Fibroblast of peridontal ligament (primary cell): ENCODE measurements around the gene FXYD2.
"Not testable (repeated sequence)": the region's sequence is repeated elsewhere in the genome, so short reads cannot be mapped to it uniquely, and the experiment has no call there.

Source experiments
- DNase-seq: peaks from one replicate; pipeline ENCODE4 v3.0.0-alpha.2; 2010; ENCODE audit errors: extremely low read depth

The FXYD2 gene

DNA sequence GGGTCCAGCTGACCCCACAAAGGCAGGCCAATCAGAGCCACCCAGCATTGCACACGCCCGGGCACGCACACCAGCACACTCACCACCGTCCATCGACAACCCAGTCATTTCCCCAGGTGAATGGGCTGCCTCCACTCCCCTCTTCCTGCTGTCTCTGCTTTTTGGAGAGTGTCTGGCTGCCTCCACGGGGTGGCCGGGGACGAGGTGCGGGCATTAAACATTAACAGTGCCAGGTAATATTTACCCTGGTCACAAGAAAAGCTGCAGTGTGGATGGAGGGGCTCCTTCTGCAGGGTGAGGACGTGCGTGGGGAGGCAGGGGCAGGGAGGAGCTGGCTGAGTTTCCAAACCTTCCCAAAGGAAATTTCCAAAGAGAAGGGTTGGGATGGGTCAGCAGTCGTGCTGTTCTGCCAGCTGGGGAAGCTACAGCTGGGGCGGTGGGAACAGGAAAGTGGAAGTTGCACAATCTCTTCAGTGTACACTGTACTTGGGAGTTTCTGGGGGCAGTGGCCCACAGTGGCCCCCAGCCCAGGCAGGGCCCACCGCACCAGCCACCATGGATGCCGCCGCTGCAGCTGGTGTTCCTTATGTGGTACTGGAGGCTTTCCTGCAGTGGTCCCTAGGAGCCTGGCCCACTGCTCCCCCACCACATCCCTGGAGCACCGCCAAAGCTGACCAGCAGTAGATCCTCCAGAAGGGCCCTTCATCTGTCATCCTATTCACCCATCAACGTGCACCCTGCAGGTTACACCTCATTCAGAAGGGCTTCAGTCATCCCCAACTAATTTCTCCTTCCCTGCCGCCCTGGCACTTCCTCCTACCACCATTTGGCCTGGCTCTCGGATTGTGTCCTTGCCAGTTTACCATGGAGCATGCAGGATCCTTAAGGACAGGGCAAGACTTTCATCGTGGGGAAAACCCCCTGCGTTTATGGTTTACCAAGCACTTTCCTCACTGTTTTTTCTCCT is at the start of gene FXYD2:
Gene FXYD2 (minus strand): TSS at position 174 of the 967 bp plus-strand sequence. CDS start 66 bp downstream, at position 108.
- no peak for DNase-seq

DNA sequence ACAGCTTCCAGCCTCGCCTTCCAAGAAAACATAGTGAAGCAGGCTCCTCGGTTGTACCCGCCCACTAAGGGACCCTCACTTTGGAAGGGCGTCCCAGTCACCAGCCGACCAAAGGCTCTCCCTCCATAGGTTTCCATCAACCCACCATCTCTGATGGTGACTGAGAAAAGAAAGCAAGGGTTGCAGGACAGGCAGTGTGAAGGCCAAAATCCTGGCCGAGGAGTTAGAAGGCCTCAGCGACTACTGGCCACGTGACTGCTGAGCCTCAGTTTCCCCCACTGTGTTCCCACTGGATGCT is 49.2 kb upstream of the FXYD2 start:
- no peak for DNase-seq

DNA sequence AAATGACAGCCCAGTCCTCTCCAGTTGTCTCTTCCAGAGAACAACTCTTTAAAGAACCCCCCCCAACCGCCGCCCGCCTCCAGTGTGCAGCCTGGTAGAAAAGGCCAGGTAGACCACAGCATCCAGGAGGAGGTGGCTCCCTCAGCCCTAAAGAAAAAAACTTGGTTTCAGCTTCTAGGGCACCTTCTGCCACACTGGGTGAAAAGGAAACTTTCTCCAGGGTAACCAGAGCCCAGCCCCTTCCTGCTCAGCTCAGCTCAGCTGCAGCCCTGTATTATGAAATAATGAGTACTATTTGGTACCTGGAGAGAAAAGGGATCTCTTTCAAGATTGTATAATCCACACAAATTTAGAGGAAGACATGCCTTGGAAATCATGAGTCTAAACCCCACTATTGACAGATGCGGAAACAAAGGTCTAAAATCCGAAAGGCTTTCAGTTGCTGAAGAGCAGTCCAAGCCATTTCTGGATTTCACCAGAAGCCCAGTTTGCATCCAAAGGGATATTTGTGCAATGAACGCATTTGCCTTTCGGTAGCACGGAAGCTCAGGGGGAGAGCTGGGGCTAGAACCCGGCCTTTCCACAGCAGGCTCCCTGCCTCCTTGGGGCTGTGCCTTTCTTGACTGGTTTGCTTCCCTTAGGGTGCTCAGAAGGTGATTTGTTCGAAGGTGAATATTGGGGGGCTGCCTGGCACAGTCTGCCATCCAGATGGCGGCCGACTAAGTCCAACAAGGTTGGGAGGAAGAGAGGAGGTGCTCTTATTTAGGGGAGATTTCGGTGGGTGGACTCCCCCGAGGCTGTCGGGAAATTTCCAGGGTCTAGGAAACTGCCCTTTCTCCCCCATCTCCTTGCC is 48.7 kb upstream of the FXYD2 start:
- no peak for DNase-seq

DNA sequence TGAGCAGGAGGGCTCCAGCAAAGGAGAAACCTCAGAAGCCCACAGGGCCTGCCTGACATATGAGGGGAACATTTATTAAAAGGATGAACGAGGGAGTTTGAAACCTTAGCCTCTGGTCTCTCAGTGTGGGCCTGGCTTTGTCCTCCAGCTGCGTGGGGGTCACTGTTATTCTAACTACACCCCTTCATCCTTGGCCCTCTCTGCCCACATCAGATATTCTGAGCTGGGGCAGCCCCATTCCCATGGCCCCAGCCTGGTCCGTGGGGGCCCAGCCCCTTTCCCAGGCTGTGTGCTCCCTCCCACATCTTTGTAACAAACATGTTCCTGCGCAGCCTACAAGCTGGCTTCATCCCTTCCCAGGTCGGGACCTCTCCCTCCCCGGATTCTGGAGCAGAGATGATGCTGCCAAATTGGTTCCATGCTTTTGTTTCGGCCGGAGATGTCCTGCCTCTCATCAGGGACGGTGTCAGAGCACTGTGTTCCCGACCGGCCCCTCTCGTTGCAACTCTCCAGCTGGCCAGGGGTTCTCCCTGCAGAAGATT is 47.9 kb upstream of the FXYD2 start:
- no peak for DNase-seq

DNA sequence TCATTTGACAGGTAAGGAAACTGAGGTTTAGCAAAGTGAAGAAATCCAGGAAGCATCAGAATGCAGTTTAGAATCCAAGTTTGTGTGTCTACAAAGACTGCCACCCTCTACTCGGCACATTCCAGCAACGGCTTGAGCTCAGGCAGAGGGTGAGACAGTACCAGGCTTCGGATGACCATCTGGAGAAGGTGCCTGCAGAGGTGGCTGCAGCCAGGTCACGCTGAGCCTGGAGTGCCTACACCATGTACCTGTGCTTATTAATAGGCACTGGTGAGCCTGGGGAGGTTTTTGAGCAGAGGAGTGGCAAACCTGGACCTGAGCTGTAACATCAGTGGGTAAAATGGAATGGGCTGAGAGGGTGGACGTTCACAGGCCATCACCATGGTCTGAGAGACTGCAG is 47.2 kb upstream of the FXYD2 start:
- DNase-seq = no peak

DNA sequence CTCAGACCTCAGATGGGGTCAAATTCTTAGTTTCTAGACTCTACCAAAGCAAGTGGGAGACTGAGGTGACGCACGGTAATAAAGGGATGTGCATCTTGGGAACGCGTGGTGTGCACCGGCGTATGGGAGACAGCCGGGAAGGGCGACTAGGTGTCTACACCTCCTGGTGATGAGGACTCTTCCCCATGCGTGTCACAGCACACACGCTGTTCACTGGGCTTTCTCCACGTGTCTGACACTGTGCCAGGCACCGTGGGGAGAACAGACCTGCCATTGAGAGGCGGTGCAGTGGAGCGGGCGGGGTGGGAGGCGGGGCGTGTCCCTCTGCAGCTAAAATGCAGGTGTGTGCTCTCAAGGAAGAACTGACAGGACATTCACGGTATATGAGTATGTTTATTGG is 46.6 kb upstream of the FXYD2 start:
- no peak for DNase-seq

DNA sequence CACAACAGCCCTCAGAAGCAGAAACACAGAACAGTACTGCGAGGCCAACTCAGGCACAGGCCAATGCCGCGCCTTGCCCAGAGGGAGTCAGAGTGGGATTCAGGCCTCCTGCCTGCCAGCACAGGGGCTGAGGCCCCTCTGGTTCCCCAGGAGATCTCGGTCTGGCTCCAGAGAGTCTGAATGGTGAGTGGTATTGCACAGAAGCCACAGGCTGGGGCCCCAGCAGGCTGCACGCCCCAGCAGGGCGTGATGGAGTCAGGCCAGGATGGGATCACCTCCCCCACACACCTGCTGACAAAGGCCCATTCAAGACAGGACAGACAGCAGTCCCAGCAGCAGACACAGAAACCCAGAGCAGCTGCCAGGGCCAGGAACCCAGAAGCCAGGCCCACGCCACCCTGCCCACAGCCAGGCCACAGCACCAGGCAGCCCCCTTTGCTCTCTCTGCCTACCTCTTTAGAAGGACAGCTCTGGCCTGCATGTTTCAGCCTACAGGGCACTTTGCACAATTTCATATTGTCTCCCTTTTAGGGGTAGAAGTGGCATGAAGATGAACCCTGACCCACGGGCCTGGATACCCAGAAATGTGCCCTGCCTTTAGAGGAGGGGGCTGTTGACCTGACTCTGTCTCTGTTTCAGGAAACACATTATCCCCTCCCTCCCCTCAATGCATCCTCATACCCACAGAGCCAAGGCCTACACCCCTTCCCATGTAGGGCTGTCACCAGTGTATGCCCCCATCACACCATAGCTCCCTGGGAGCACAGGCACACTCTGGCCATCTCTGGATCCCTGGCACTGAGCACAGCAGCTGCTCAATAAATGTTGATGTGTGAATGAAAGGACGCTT is 45.8 kb upstream of the FXYD2 start:
- DNase-seq = no peak

DNA sequence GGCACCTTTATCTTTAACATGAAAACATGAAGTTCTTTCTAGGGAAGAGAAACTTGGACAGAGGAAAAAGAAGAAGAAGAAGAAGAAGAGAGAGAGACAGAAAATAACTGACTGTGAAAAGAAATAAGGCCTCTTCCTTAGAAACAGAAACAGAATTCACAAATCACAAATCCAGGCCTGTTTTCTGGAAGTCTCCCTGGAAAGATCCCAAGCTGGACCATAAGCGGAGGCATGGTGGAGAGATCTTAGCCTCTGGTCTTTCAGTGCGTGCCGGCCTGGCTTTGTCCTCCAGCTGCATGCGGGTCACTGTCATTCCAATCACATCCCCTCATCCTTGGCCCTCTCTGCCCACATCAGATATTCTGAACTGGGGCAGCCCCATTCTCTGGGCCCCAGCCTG is 45.1 kb upstream of the FXYD2 start:
- no peak for DNase-seq

DNA sequence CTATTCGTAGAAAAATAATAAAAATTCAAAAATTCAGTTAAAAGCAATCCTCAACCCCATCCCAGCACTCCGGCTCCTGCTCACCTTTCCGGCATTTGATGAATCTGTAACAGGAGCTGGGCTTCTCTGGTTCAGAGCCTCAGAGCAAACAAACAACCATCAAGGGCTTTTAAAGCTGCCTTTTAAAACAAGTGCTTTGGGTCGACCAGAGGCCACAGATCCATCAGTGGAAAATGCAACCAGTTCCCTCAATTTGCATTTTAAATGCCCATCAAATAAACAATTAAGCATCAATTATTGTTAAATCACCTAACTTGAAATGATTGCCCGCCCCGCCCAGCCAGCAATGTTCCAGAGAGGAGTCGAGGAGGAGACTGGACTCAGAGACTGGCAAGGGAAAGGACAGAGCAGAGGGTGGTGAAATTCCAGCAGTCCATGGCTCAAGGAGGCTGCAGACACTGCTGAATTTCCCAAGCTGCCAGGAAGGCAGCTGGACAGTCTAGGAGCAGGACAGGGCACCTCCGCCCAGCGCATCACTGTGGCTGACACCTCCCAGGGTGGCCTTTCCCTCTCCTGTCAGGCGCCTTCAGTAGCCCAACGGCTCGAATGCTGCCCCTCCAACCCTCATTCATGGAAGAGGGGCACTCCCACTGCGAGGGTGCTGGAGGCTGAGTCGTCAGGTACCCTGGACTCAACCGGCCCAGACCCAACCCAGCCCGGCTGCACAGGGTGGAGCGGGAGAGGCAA is 44.4 kb upstream of the FXYD2 start:
- DNase-seq = no peak

DNA sequence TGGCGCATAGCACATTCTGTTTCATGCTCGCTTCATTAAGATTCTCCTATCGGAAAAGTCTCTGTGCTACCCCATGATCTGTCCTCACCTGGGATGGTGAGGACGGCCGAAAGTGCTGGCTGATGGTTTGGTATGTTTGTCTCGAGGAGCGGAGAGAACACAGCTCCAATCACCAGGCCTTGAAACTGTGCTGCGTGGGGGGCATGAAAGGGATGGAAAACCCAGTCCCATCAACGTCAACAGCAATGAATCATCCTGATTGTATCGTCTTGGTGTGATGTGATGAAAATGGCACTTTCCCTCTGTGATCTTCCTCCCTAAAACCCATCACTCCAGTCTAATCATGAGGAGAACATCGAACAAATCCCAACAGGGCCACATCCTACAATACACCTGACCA is 43.5 kb upstream of the FXYD2 start:
- DNase-seq = no peak

DNA sequence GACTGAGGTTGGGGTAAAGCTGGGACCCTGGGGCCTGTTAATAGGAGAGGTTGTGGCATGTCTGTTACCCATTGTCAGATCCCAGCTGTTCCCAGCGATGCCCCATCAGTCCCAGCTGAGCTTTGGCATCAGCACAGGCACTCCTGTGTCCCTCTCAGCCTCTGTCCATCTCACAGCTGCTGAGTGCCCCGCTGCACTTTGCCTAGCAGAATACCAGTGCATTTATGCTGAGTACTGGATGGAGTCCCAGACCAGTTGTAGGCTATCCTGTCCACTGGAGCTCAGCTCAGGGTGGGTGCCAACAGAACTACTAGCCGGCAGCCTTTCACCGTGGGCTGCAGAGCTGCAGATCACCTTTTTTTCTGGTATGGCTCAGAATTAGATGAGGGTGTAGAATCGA is 42.0 kb upstream of the FXYD2 start:
- DNase-seq = no peak

DNA sequence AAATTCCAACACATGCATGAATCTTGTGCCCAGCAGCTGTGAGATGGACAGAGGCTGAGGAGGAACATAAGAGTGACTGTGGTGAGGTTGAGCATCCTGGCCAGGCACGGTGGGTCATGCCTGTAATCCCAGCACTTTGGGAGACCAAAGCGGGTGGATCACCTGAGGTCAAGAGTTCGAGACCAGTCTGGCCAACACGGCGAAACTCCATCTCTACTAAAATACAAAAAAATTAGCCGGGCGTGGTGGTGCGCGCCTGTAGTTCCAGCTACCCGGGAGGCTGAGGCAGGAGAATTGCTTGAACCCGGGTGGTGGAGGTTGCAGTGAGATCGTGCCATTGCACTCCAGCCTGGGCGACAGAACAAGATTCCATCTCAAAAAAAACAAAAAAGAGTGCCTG is 41.0 kb upstream of the FXYD2 start:
- DNase-seq = not testable (repeated sequence)

DNA sequence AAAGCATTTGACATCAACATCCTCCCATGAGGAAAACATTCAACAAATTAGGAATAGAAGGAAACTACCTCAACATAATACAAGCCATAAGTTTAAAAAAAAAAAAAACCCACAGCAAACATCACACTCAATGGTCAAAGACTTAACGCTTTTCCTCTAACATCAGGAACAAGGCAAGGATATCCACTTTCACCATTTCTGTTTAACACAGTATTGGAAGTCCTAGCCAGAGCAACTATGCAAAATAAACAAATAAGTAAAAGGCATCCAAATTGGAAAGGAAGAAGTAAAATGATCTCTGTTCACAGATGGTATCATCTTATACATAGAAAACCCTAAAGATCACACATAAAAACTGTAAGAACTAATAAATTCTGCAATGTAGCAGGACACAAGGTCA is 38.8 kb upstream of the FXYD2 start:
- no peak for DNase-seq

DNA sequence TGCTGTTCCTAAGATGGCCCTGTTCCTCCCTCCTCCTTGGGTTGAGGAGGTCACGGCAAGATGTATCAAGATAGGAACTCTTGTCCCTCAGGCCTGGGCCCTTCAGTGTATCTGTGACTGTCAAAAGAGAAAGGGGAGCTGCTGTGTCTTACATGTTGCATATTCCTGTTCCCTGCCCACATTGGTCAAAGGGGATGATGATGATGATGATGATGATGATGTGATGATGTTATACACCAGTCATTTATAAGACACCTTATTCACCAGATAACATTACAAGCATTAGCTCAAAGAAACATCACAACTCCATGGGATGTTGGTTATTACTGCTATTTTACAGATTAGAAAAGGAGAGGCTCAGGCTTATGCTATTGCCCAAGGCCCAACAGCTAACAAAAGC is 38.2 kb upstream of the FXYD2 start:
- DNase-seq = no peak

DNA sequence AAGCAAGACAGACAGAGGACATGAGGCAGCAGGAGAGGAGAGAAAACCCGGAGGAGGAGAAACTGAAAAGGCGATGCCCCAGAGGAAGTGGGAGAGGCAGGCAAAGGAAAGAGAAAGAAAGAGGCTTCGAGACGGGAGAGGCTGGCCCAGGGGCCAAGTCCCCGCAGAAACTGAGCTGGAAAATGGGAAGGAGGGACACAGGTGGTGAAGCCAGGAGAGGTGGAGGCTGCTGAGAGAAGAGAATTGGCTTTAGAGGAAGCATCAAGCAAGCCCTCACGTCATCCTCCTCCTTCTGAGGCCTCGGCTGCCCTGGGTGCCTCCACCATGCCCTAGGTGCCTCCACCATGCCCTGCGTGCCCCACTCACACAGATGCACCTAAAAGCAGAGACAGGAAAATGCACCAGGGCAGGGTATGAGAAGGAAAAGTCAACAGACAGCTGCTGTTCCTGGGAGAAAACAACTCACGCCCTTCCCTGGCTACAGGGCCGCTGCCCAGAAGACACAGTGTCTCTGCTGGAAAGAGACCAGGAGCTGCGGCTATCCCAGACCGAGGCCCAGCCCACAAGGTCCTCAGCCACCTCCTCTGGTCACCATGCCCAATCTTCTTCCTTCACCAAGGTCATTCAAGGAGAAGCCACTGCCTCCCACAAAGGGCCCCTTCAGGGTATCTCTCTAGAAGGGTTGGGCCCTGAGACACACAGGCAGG is 37.6 kb upstream of the FXYD2 start:
- DNase-seq = no peak

DNA sequence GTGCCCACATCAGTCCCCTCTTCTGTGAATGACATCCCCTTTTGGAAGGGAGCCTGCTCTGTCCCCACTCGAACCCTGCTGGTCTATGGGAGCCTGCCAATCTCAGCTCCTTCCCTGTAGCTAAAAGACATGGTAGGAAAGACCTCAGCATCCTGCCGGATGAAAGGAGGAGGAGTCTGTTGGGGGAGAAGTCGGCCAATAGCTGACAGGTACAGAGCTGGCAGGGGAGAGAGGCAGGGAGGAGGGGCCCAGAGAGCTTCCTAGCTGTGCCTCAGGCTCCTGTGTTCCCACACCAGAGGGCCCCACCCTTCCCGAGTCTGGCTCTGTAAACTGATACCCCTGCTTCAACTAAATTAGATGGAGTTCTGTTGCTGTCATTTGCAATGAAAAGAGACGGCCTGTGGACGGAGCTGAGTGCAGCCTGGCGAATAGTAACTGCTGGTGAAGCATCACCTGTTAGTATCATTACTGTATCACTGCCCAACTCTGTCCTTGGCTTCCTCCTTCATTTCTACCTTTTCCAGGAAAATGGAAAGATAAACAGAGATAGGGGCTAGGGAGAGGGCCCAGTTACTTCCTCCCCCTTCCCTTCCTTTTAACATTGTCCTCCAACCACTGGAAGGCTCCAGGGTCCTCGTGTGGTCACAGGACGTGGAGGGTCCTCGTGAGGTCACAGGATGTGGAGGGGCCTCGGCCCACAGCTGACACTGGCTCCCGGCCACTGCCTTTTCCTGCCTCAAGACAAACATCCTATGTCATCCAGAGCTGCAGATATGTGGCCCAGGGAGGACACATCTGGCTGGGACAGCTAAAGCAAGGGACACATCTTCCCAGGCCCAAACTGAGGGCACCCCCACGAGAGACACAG is 36.8 kb upstream of the FXYD2 start:
- no peak for DNase-seq

DNA sequence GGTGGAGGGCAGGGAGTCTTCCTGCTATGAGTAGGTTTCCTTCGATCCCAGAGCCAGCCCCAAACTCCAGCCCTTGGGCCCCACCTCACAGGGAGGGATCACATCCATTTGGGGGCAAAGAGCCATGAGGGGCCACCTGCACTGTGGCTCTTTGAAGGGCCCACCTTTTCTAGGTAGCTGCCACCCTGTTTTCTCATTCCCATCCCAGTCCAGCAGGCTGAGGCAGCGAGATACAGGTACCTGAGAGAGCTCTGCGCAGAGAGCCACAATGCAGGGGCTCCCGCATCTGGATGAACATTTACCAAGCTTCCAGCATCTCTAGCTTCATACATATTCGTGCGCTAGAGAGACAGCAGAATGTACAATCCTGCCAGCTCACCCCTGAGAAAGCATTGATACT is 35.6 kb upstream of the FXYD2 start:
- no peak for DNase-seq

DNA sequence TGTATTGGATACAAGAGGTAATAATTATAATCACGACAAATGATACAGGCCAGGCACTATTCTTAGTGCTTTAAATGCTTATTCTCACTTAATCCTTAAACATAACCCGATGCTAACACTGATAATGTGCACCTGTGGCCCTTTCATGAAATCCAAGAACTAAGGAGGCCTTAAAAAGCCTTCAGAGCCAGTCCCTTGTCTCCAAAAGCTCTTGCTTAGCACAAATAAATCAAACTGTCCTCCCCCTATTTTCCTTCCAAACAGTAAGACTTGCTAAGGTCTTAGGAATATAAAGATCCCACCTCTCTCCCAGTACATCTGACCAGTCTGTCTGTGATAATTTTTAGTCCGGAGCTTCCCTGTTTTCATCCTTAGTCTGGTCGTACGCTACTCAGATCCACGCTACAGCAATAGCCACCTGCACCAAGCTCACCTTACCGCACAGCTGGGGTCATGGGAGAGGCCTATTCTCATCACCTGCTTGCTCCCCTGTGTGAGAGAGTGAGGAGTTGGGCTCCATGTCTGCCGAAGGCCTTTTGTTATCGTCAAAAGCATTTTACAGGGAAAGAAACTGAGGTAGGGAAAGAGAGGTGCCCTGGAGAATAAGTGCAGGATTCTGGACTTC is 35.1 kb upstream of the FXYD2 start:
- no peak for DNase-seq

DNA sequence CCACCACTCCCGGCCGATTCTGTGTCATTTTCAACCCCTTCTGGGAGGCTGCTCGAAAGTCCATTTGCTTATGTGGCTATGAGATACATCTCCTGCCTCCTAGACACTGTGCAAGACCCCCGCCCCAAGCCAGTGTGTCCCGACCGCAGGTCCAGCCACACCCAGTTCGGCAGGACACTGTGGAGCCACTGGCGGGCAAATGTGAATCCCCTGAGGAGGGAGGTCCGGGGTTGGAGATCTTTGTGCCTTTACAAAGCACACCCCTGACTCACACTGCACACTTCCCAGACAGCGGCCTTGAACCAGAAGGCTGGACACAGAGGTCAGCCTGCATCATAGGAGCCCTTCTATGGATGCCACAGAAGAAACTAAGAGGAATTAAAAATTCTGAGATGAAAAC is 34.5 kb upstream of the FXYD2 start:
- DNase-seq = no peak
